Prostate gland (tissue), 2 donors: ENCODE measurements around the gene ABCA7.

Source experiments
- CTCF ChIP-seq, 4 experiments: fragments of 200-600 bp in 2 of 4; fragments of 450-650 bp in 2 of 4; sonication (generic) in 2 of 4; IDR thresholded peaks; 1 replicate in 3 of 4; 2 replicates in 1 of 4; pipeline ENCODE4 v1.5.1; 2016 to 2019; ENCODE audit warnings: antibody characterized with exemption in 4 of 4, mild to moderate bottlenecking in 2 of 4, moderate library complexity in 2 of 4
- POLR2AphosphoS5 ChIP-seq: sonication (generic); formaldehyde crosslinking; IDR thresholded peaks from one replicate; pipeline ENCODE4 v1.6.1; 2017; ENCODE audit warnings: antibody characterized with exemption

DNA sequence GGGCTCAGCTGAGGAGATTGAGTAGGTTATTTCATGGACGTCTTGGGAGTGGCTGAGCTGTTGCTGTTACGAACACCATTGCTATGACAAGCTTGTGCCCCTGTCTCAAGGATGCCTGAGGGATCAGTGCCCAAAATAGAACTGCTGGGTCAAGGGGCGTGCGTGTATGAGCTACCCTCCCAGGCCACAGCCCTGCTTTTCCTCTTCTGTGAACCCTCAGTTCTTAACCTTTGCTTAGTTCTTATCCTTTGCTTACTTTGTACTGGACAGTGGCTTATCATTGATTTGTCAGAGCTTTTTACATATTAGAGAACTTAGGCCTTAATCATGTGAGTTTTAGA is 36.1 kb downstream of the ABCA7 start:
- no peak for TF ChIP-seq CTCF (IDR thresholded peaks at IDR 0.05)
- no peak for TF ChIP-seq POLR2AphosphoS5
